Activated CD8-positive, alpha-beta T cell treated with anti-CD3 and anti-CD28 coated beads for 36 hours (primary cell): ENCODE measurements around the gene SNCB. TPM values are rescaled to one million over a fixed set of nuclear protein-coding genes. Genes with fewer than 3 reads are reported as not detected.

Experiments
- ATAC-seq: fragments of 200-7000 bp; cut with Tn5 transposase; one replicate; pipeline ENCODE4 v1.10.0; 2021; ENCODE audit warnings: mild to moderate bottlenecking, moderate library complexity
- CTCF ChIA-PET: fragments of 350-600 bp; sonication (Branson Sonifier 250); formaldehyde crosslinking; loops from one replicate; lab custom pipeline; 2021; ENCODE audit warnings: antibody characterized with exemption; lab: Charles Lee
- POLR2A ChIA-PET: fragments of 350-600 bp; sonication (Branson Sonifier 250); formaldehyde crosslinking; loops from one replicate; lab custom pipeline; 2021; ENCODE audit warnings: antibody characterized with exemption; lab: Charles Lee
- DNase-seq: peaks from one replicate; pipeline ENCODE4 v3.0.0-alpha.2; 2020
- H3K27ac Mint-ChIP-seq: one replicate; pipeline ENCODE4 v1.8.0; 2021; ENCODE audit warnings: mild to moderate bottlenecking, mixed read lengths
- H3K27me3 Mint-ChIP-seq: one replicate; pipeline ENCODE4 v1.8.0; 2021; ENCODE audit warnings: mixed read lengths
- H3K36me3 Mint-ChIP-seq: one replicate; pipeline ENCODE4 v1.8.0; 2021; ENCODE audit warnings: low read depth, mixed read lengths
- H3K4me1 Mint-ChIP-seq: one replicate; pipeline ENCODE4 v1.8.0; 2021; ENCODE audit warnings: low read depth, mixed read lengths
- H3K4me3 Mint-ChIP-seq: one replicate; pipeline ENCODE4 v1.8.0; 2021; ENCODE audit warnings: mild to moderate bottlenecking, moderate library complexity, mixed read lengths
- H3K9me3 Mint-ChIP-seq: one replicate; pipeline ENCODE4 v1.8.0; 2021; ENCODE audit warnings: mixed read lengths
- CTCF ChIP-seq: fragments of 200-600 bp; IDR thresholded peaks from one replicate; pipeline ENCODE4 v1.8.0; 2022; ENCODE audit warnings: antibody characterized with exemption, mild to moderate bottlenecking
- intact Hi-C: fragments of 100-400 bp; cut with micrococcal nuclease; formaldehyde crosslinking; loops from one replicate; pipeline ENCODE4 v1.10.0; 2022
- total RNA-seq, 2 experiments: library from RNA; stranded (reverse); gene quantifications; one replicate each; pipeline ENCODE4 v1.2.3, GENCODE V29; 2021

SNCB gene
- total RNA-seq, 2 experiments from 2014 or later = 0.69 to 0.79 TPM

DNA sequence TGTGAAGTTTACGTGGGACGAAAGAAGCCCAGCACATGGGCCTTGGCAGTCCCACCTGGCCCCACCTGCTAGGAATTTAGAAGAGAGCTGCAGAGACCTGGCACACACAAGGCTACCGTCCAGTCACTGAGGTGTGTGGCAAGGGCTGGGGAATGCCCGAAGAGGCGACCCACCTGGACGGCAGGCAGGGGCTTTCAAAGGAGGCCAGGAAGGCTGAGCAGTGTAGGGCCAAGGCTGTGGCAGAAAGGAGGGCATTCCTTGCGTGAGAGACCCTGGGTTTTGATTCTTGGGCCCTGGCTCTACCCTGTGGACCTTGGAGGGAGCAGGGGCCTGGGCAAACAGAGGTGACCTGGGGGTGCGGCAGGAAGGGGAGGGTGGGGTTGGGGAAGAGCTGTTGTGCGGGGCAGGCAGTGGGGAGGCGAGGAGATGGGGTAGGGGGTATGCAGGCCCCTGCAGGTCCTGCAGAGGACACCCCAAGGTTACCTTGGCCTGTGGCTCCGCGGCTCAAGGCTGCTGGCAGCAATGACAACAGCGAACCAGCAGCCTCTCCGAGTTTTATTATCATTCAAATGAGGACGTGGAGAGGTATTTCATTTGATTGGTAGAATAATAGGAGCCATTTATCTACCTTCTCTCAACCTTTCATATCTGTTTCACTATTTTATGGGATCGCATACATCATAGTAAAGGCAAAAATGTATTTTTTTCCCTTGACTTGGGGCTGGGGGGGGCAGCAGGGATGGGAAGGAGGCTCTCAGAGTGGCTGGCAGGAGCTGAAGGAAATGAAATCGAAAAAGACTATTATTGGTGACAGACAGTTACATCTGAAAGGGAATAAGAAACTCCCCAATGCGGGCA, 41.8 kb upstream of the SNCB start:
- no peak overlapping the region for H3K27ac Mint-ChIP-seq
- H3K9me3 Mint-ChIP-seq = no peaks in the 10 kb centered on the region
- ChIA-PET POLR2A (no interaction called here), CTCF (interaction anchor here (1.4 kb wide), 1 partner anchor 12 kb away, joined by 4 read pairs; no protein-coding TSS in a partner anchor)
- peaks cover 13% of the 10 kb centered on the region for H3K27me3 Mint-ChIP-seq
- H3K4me1 Mint-ChIP-seq = no peaks in the 10 kb centered on the region
- intact Hi-C loops = no loop called here
- ATAC-seq = no peak
- H3K36me3 Mint-ChIP-seq = no peaks in the 10 kb centered on the region
- DNase-seq = no peak
- TF ChIP-seq CTCF = no peak
- H3K4me3 Mint-ChIP-seq = no peak overlapping the region

GRCh38 chr5:176671399-176671798, 41.1 kb upstream of the SNCB start:
- Mint-ChIP-seq H3K4me3 (no peak overlapping the region), H3K36me3 (no peaks in the 10 kb centered on the region), H3K4me1 (no peaks in the 10 kb centered on the region), H3K27ac (no peak overlapping the region), H3K27me3 (peaks cover 15% of the 10 kb centered on the region), H3K9me3 (no peaks in the 10 kb centered on the region)
- DNase-seq (no peak), ATAC-seq (no peak)
- CTCF ChIA-PET = interaction anchor here (1.4 to 4.4 kb wide), 2 partner anchors 11 to 13 kb away, joined by 4 to 15 read pairs; no protein-coding TSS in a partner anchor
- POLR2A ChIA-PET = no interaction called here
- TF ChIP-seq CTCF = no peak
- intact Hi-C loops = no loop called here

GRCh38 chr5:176670449-176670848, 40.1 kb upstream of the SNCB start:
- no peaks in the 10 kb centered on the region for H3K36me3 Mint-ChIP-seq
- POLR2A ChIA-PET = interaction anchor here (1.0 kb wide), 1 partner anchor 9 kb away, joined by 3 read pairs; no protein-coding TSS in a partner anchor
- H3K4me3 Mint-ChIP-seq = no peak overlapping the region
- DNase-seq (no peak), ATAC-seq (no peak)
- no peak for TF ChIP-seq CTCF
- H3K27ac Mint-ChIP-seq = no peak overlapping the region
- H3K4me1 Mint-ChIP-seq = no peaks in the 10 kb centered on the region
- H3K27me3 Mint-ChIP-seq = peaks cover 16% of the 10 kb centered on the region
- intact Hi-C loops = no loop called here
- H3K9me3 Mint-ChIP-seq = no peaks in the 10 kb centered on the region
- CTCF ChIA-PET = interaction anchor here (1.4 to 4.4 kb wide), 2 partner anchors 10 to 12 kb away, joined by 4 to 15 read pairs; no protein-coding TSS in a partner anchor

- Mint-ChIP-seq H3K9me3 (no peaks in the 10 kb centered on the region), H3K4me1 (no peaks in the 10 kb centered on the region), H3K27me3 (peaks cover 17% of the 10 kb centered on the region), H3K27ac (no peak overlapping the region), H3K4me3 (no peak overlapping the region), H3K36me3 (no peaks in the 10 kb centered on the region)
- no peak for TF ChIP-seq CTCF
- DNase-seq = no peak
- ChIA-PET POLR2A (no interaction called here), CTCF (interaction anchor here (4.4 kb wide), 1 partner anchor 10 kb away, joined by 15 read pairs; no protein-coding TSS in a partner anchor)
- no peak for ATAC-seq
- intact Hi-C loops = no loop called here
These were observed 37.3 kb upstream of the SNCB start for GRCh38 chr5:176667637-176668036.

DNA sequence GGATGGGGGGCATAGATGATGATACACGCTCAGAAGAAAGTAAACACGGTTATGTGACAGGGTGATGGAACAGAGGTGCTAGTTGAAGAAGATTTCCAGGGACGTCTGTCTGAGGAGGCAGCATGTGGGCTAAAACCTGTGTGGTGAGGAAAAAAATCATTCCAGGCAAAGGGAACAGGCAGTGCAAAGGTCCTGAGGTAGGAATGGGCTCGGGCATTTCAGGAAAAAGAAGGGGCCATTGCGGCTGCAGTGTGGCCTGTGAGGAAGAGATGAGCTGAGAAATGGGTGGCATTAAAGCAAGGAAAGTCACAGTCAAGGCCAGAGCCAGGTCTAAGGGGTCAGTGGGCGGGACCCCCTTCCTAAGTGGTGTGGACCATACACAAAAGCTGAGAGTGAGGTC, 35.2 kb upstream of the SNCB start:
- Mint-ChIP-seq H3K9me3 (no peaks in the 10 kb centered on the region), H3K27me3 (peaks cover 9% of the 10 kb centered on the region), H3K4me3 (no peak overlapping the region), H3K4me1 (peaks cover 3% of the 10 kb centered on the region), H3K36me3 (no peaks in the 10 kb centered on the region), H3K27ac (no peak overlapping the region)
- POLR2A ChIA-PET = no interaction called here
- no peak for ATAC-seq
- no peak for DNase-seq
- intact Hi-C loops = no loop called here
- no peak for TF ChIP-seq CTCF
- CTCF ChIA-PET = interaction anchor here (1.1 kb wide), 1 partner anchor 8 kb away, joined by 3 read pairs; no protein-coding TSS in a partner anchor
